ENCODE results near the gene XAGE5. TPM values are rescaled to one million over a fixed set of nuclear protein-coding genes. Genes with fewer than 3 reads are reported as not detected.

XAGE5 gene
- total RNA-seq, 1 donor from 2014 or later: not detected

GRCh38 chrX:52865343-52865998 is 54.4 kb downstream of the XAGE5 start:
- Mint-ChIP-seq H3K27me3 (peaks cover 2% of the 10 kb centered on the region), H3K36me3 (ENCODE audit: low read depth) (no peaks in the 10 kb centered on the region), H3K4me1 (no peaks in the 10 kb centered on the region), H3K9me3 (no peaks in the 10 kb centered on the region), H3K27ac (no peak overlapping the region), H3K4me3 (no peak overlapping the region)
- intact Hi-C loops (cut with micrococcal nuclease): no loop called here
- no peak for DNase-seq
- no peak for ATAC-seq (ENCODE audit: low read depth)
- no peak for TF ChIP-seq CTCF (IDR thresholded peaks at IDR 0.05)
- CTCF ChIA-PET: no interaction called here
- POLR2A ChIA-PET: no interaction called here

Other genes with a start within 250 kb of the XAGE5 start
- gene SSX7, start 156.4 kb upstream of the XAGE5 start, total RNA-seq: not detected in 2 replicates
- not detected in 2 replicates for gene SSX2, start 104.1 kb upstream of the XAGE5 start, total RNA-seq
- gene SSX2B, start 60.0 kb upstream of the XAGE5 start, total RNA-seq: not detected in 2 replicates
- not detected in 2 replicates for gene SPANXN5, start 13.9 kb upstream of the XAGE5 start, total RNA-seq
- gene XAGE3, start 56.8 kb downstream of the XAGE5 start, total RNA-seq: not detected in 2 replicates
- gene FAM156B, start 86.0 kb downstream of the XAGE5 start, total RNA-seq: 14.4 and 16.8 TPM in 2 replicates
- 18.5 and 21.6 TPM in 2 replicates for gene FAM156A, start 147.2 kb downstream of the XAGE5 start, total RNA-seq
- gene GPR173, start 237.5 kb downstream of the XAGE5 start, total RNA-seq: 0.10 and 0.16 TPM in 2 replicates